IMR-90 (cell line): ENCODE data around the gene UTY. TPM values are rescaled to one million over a fixed set of nuclear protein-coding genes. Genes with fewer than 3 reads are reported as not detected.

Experiments used
- ATAC-seq: fragments of 200-7000 bp; cut with Tn5 transposase; 2 replicates; pipeline ENCODE4 v1.9.1; 2020; ENCODE audit warnings: low read depth, mild to moderate bottlenecking, moderate library complexity
- BruUV-seq: library from RNA; stranded (reverse); fragments of 400-500 nt; replicated peaks from 2 replicates; lab custom pipeline; 2021; lab: Mats Ljungman, UMichigan
- CTCF ChIA-PET: fragments of 300-600 bp; formaldehyde crosslinking; extraction: SDS; loops from one replicate; lab custom pipeline; 2021; ENCODE audit warnings: antibody characterized with exemption; lab: Yijun Ruan, JAX
- POLR2A ChIA-PET: fragments of 300-600 bp; sonication (Branson Sonifier 250); formaldehyde crosslinking; loops from one replicate; lab custom pipeline; 2022; ENCODE audit warnings: antibody characterized with exemption; ENCODE audit not compliant: unreplicated experiment; lab: Charles Lee
- DNase-seq: peaks from one replicate; pipeline ENCODE4 v3.0.0; 2013
- H2AFZ ChIP-seq: replicated peaks from 2 replicates; pipeline ENCODE3; 2013; ENCODE audit warnings: low read length, mild to moderate bottlenecking; ENCODE audit not compliant: poor library complexity
- H2AK5ac ChIP-seq: 2 replicates; pipeline ENCODE4 v1.6.1; 2013; ENCODE audit warnings: low read depth, low read length, inconsistent platforms
- H2AK9ac ChIP-seq: replicated peaks from 2 replicates; pipeline ENCODE3; 2013; ENCODE audit warnings: mild to moderate bottlenecking, low read depth, low read length, moderate library complexity; ENCODE audit not compliant: poor library complexity
- H2BK120ac ChIP-seq: 2 replicates; pipeline ENCODE4 v1.6.1; 2013; ENCODE audit warnings: low read depth, low read length, inconsistent platforms
- H2BK15ac ChIP-seq: 3 replicates; pipeline ENCODE4 v1.6.1; 2013; ENCODE audit warnings: low read depth, low read length, inconsistent platforms
- H2BK20ac ChIP-seq: 2 replicates; pipeline ENCODE4 v1.6.1; 2013; ENCODE audit warnings: low read depth, mild to moderate bottlenecking, inconsistent platforms, low read length, moderate library complexity
- H2BK5ac ChIP-seq: 2 replicates; pipeline ENCODE4 v1.6.1; 2013; ENCODE audit warnings: mild to moderate bottlenecking, low read depth, low read length, inconsistent platforms; ENCODE audit not compliant: poor library complexity, severe bottlenecking
- H3K14ac ChIP-seq: replicated peaks from 2 replicates; pipeline ENCODE4 v1.6.1; 2013; ENCODE audit warnings: low read depth, low read length, inconsistent platforms
- H3K18ac ChIP-seq: 2 replicates; pipeline ENCODE4 v1.6.1; 2013; ENCODE audit warnings: low read depth, low read length, control low read depth
- H3K23ac ChIP-seq: 2 replicates; pipeline ENCODE4 v1.6.1; 2013; ENCODE audit warnings: low read depth, low read length, inconsistent platforms
- H3K27ac ChIP-seq: 2 replicates; pipeline ENCODE4 v1.5.1; 2013; ENCODE audit warnings: mild to moderate bottlenecking, control low read depth, low read length; ENCODE audit not compliant: insufficient read depth
- H3K27me3 ChIP-seq: 2 replicates; pipeline ENCODE4 v1.6.1; 2013; ENCODE audit warnings: low read length; ENCODE audit not compliant: control insufficient read depth, insufficient read depth
- H3K36me3 ChIP-seq: 2 replicates; pipeline ENCODE4 v1.6.1; 2013; ENCODE audit warnings: low read length, mixed read lengths; ENCODE audit not compliant: control insufficient read depth, insufficient read depth
- H3K4ac ChIP-seq: 2 replicates; pipeline ENCODE4 v1.6.1; 2013; ENCODE audit warnings: low read depth, low read length, inconsistent platforms
- H3K4me1 ChIP-seq: 2 replicates; pipeline ENCODE4 v1.6.1; 2013; ENCODE audit warnings: low read length, mixed read lengths; ENCODE audit not compliant: control insufficient read depth, insufficient read depth
- H3K4me2 ChIP-seq: 2 replicates; pipeline ENCODE4 v1.6.1; 2013; ENCODE audit warnings: low read depth, mild to moderate bottlenecking, control low read depth, low read length, moderate library complexity
- H3K4me3 ChIP-seq: 2 replicates; pipeline ENCODE4 v1.5.1; 2013; ENCODE audit warnings: low read depth, mild to moderate bottlenecking, control low read depth, low read length, moderate library complexity; ENCODE audit not compliant: insufficient read depth
- H3K56ac ChIP-seq: 2 replicates; pipeline ENCODE4 v1.6.1; 2013; ENCODE audit warnings: low read length, inconsistent platforms; ENCODE audit not compliant: insufficient read depth; ENCODE audit errors: extremely low read depth
- H3K79me1 ChIP-seq, 2 experiments: 2 replicates each; pipeline ENCODE4 v1.6.1; 2013; ENCODE audit warnings: low read length in 2 of 2, inconsistent platforms in 1 of 2, low read depth in 1 of 2
- H3K9ac ChIP-seq: 2 replicates; pipeline ENCODE4 v1.6.1; 2013; ENCODE audit warnings: low read depth, low read length, control low read depth
- H3K9me1 ChIP-seq: 2 replicates; pipeline ENCODE4 v1.6.1; 2013; ENCODE audit warnings: low read length, inconsistent platforms; ENCODE audit not compliant: insufficient read depth
- H3K9me3 ChIP-seq: 2 replicates; pipeline ENCODE4 v1.6.1; 2013; ENCODE audit warnings: low read length; ENCODE audit not compliant: control insufficient read depth, insufficient read depth
- H4K20me1 ChIP-seq: 2 replicates; pipeline ENCODE4 v1.6.1; 2013; ENCODE audit warnings: low read length, inconsistent platforms; ENCODE audit not compliant: insufficient read depth
- H4K5ac ChIP-seq: 2 replicates; pipeline ENCODE4 v1.6.1; 2013; ENCODE audit warnings: mild to moderate bottlenecking, low read depth, low read length, control low read depth
- H4K8ac ChIP-seq, 2 experiments: 2 replicates each; pipeline ENCODE4 v1.6.1; 2013; ENCODE audit warnings: low read depth in 2 of 2, low read length in 2 of 2, control low read depth in 1 of 2, inconsistent platforms in 1 of 2
- H4K91ac ChIP-seq: 2 replicates; pipeline ENCODE4 v1.6.1; 2013; ENCODE audit warnings: low read depth, low read length, inconsistent platforms; ENCODE audit not compliant: insufficient read depth
- CEBPB ChIP-seq: IDR thresholded peaks from 2 replicates; pipeline ENCODE4 v1.6.1; 2012; ENCODE audit warnings: low read depth, low read length, improper control_type of control experiment
- CTCF ChIP-seq: conservative IDR thresholded peaks from 2 replicates; pipeline ENCODE4 v1.5.1; 2012; ENCODE audit warnings: mild to moderate bottlenecking, low read depth, low read length, improper control_type of control experiment
- WGBS, 2 experiments: methylation state at CpG; one replicate each; pipeline versions ENCODE4 v1.1.5 to v1.1.7; 2013; ENCODE audit warnings: missing lambda C conversion rate in 2 of 2; ENCODE audit not compliant: insufficient read length in 1 of 2; ENCODE audit errors: extremely low coverage in 2 of 2; 5-methylcytosine and 5-hydroxymethylcytosine counted together
- dilution Hi-C: fragments of 300-500 bp; cut with HindIII; formaldehyde crosslinking; loops from one replicate; pipeline ENCODE4 v1.14.3; 2018; ENCODE audit warnings: low sequenced_read_pairs; ENCODE audit not compliant: unreplicated experiment
- in situ Hi-C: fragments of 300-500 bp; cut with MboI; formaldehyde crosslinking; loops from 3 replicates; pipeline ENCODE4 v1.14.3; 2019; ENCODE audit warnings: low sequenced_read_pairs, inconsistent platforms, mixed read lengths
- intact Hi-C: fragments of 100-400 bp; cut with micrococcal nuclease; formaldehyde crosslinking; loops from 2 replicates; pipeline ENCODE4 v1.10.0; 2022
- polyA plus RNA-seq, 3 experiments: library from polyadenylated mRNA; depleted of rRNA; stranded (reverse); fragments of >200 nt; gene quantifications; 2 replicates each; pipeline ENCODE4 v1.2.3, GENCODE V29; 2012; ENCODE audit warnings: low replicate concordance in 1 of 3
- total RNA-seq: library from RNA; depleted of rRNA; stranded (reverse); fragments of >200 nt; gene quantifications from 2 replicates; pipeline ENCODE4 v1.2.3, GENCODE V29; 2012

The UTY gene
- total and polyA plus RNA-seq, 2 of the 4 experiments (the other 2 are of a cell fraction), result not detected

- no peaks in the 10 kb centered on the region for H3K4me1 ChIP-seq
Observed at GRCh38 chrY:13279561-13279960, 200.3 kb downstream of the UTY start.

More at GRCh38 chrY:13279561-13279960, 200.3 kb downstream of the UTY start:
- Histone ChIP-seq H3K79me1 (no peaks in the 10 kb centered on the region), H3K9me1 (no peaks in the 10 kb centered on the region), H3K9ac (no peak overlapping the region), H3K4me3 (no peak overlapping the region), H3K56ac (no peak overlapping the region), H3K9me3 (no peaks in the 10 kb centered on the region), H3K4ac (no peak overlapping the region), H3K36me3 (no peaks in the 10 kb centered on the region), H2BK120ac (no peak overlapping the region), H3K4me2 (no peak overlapping the region), H2BK20ac (no peak overlapping the region), H2AK5ac (no peak overlapping the region), H2AK9ac (no peak overlapping the region), H3K27ac (no peak overlapping the region), H4K91ac (no peak overlapping the region), H3K18ac (no peak overlapping the region), H3K23ac (no peak overlapping the region), H2AFZ (no peak overlapping the region), H4K5ac (no peak overlapping the region), H4K20me1 (no peaks in the 10 kb centered on the region), H3K14ac (no peak overlapping the region), H3K27me3 (no peaks in the 10 kb centered on the region), H2BK15ac (no peak overlapping the region), H4K8ac (no peak overlapping the region), H2BK5ac (no peak overlapping the region)
- intact Hi-C loops (no loop called here), dilution Hi-C loops (no loop called here), in situ Hi-C loops (no loop called here)
- WGBS, 2 experiments, result no CpG with 5 or more reads among the region's 2 CpGs
- ChIA-PET CTCF (no interaction called here), POLR2A (no interaction called here)
- TF ChIP-seq CTCF, result no peak
- TF ChIP-seq CEBPB, result no peak
- DNase-seq (no peak), ATAC-seq (no peak)
- BruUV-seq, result no TSS peak
